ENCODE measurements around the gene EPB41L4A. TPM values are rescaled to one million over a fixed set of nuclear protein-coding genes. Genes with fewer than 3 reads are reported as not detected.
A peak's percentile ranks its signal among the peaks of the same experiment; 100 is the strongest.

EPB41L4A gene
- polyA plus RNA-seq, 1 donor (not counting 4 experiments of a cell fraction or from before 2014, with no cell fraction given): 3.5 TPM

- Histone ChIP-seq H3K79me2 (ENCODE audit: control insufficient read depth, insufficient read depth, low read length) (no peaks in the 10 kb centered on the region), H3K4me3 (ENCODE audit: control insufficient read depth in 2 of 3, extremely low read depth in 1 of 3, insufficient read depth in 2 of 3, low read depth in 1 of 3, low read length in 3 of 3) (no peak overlapping the region), H3K9me3 (ENCODE audit: control insufficient read depth, low read depth, low read length) (no peaks in the 10 kb centered on the region), H3K4me1 (ENCODE audit: control insufficient read depth, extremely low read depth, insufficient read depth, low read length) (peaks cover 10% of the 10 kb centered on the region), H3K27me3 (ENCODE audit: control insufficient read depth, extremely low read depth, insufficient read depth, low read length) (no peaks in the 10 kb centered on the region), H3K4me2 (ENCODE audit: control insufficient read depth, extremely low read depth, insufficient read depth, low read depth, low read length) (no peak overlapping the region), H2AFZ (ENCODE audit: control insufficient read depth, low read length) (no peak overlapping the region), H3K36me3 (ENCODE audit: control insufficient read depth in 2 of 2, extremely low read depth in 1 of 2, insufficient read depth in 2 of 2, low read length in 2 of 2) (peaks cover 0 to 2% of the 10 kb centered on the region in 2 experiments), H4K20me1 (ENCODE audit: control insufficient read depth, extremely low read depth, insufficient read depth, low read length) (no peaks in the 10 kb centered on the region), H3K27ac (ENCODE audit: control insufficient read depth, insufficient read depth, low read length) (no peak overlapping the region), H3K9me1 (ENCODE audit: control insufficient read depth, extremely low read depth, insufficient read depth, low read length) (no peaks in the 10 kb centered on the region), H3K9ac (ENCODE audit: control insufficient read depth, extremely low read depth, insufficient read depth, low read length) (no peak overlapping the region)
- no peak for TF ChIP-seq EZH2 (IDR thresholded peaks at IDR 0.05; ENCODE audit: low read length)
- peak in 2 of 3 experiments; percentile 48 to 51 for TF ChIP-seq CTCF (optimal IDR thresholded peaks at IDR 0.05 in 1 of 3, IDR thresholded peaks at IDR 0.05 in 1 of 3, conservative IDR thresholded peaks at IDR 0.05 in 1 of 3; ENCODE audit: extremely low read depth in 1 of 3, insufficient read depth in 2 of 3, low read length in 3 of 3)
- no peak for FAIRE-seq
- dilution Hi-C loops (cut with MboI; ENCODE audit: extremely low pct_ligation_motif_present, low sequenced_read_pairs): no loop called here
- no peak for DNase-seq (ENCODE audit: low read depth, low spot score)
Measured at GRCh38 chr5:112186401-112186990, 232.6 kb downstream of the EPB41L4A start.

GRCh38 chr5:112183874-112184273, 235.2 kb downstream of the EPB41L4A start:
- H3K27me3 ChIP-seq (ENCODE audit: control insufficient read depth, extremely low read depth, insufficient read depth, low read length): no peaks in the 10 kb centered on the region
- no peaks in the 10 kb centered on the region for H4K20me1 ChIP-seq (ENCODE audit: control insufficient read depth, extremely low read depth, insufficient read depth, low read length)
- dilution Hi-C loops (cut with MboI; ENCODE audit: extremely low pct_ligation_motif_present, low sequenced_read_pairs): no loop called here
- H3K79me2 ChIP-seq (ENCODE audit: control insufficient read depth, insufficient read depth, low read length): no peaks in the 10 kb centered on the region
- no peaks in the 10 kb centered on the region for H3K9me3 ChIP-seq (ENCODE audit: control insufficient read depth, low read depth, low read length)
- TF ChIP-seq CTCF (optimal IDR thresholded peaks at IDR 0.05 in 1 of 3, IDR thresholded peaks at IDR 0.05 in 1 of 3, conservative IDR thresholded peaks at IDR 0.05 in 1 of 3; ENCODE audit: extremely low read depth in 1 of 3, insufficient read depth in 2 of 3, low read length in 3 of 3) (no peak), EZH2 (IDR thresholded peaks at IDR 0.05; ENCODE audit: low read length) (no peak)
- H3K9me1 ChIP-seq (ENCODE audit: control insufficient read depth, extremely low read depth, insufficient read depth, low read length): no peaks in the 10 kb centered on the region
- no peak overlapping the region for H3K4me2 ChIP-seq (ENCODE audit: control insufficient read depth, extremely low read depth, insufficient read depth, low read depth, low read length)
- DNase-seq (ENCODE audit: low read depth, low spot score) (no peak), FAIRE-seq (no peak)
- peaks cover 10% of the 10 kb centered on the region for H3K4me1 ChIP-seq (ENCODE audit: control insufficient read depth, extremely low read depth, insufficient read depth, low read length)
- H3K36me3 ChIP-seq (ENCODE audit: control insufficient read depth in 2 of 2, extremely low read depth in 1 of 2, insufficient read depth in 2 of 2, low read length in 2 of 2): peaks cover 0 to 2% of the 10 kb centered on the region in 2 experiments
- H3K4me3 ChIP-seq (ENCODE audit: control insufficient read depth in 2 of 3, extremely low read depth in 1 of 3, insufficient read depth in 2 of 3, low read depth in 1 of 3, low read length in 3 of 3): no peak overlapping the region
- no peak overlapping the region for H3K9ac ChIP-seq (ENCODE audit: control insufficient read depth, extremely low read depth, insufficient read depth, low read length)
- H2AFZ ChIP-seq (ENCODE audit: control insufficient read depth, low read length): no peak overlapping the region
- H3K27ac ChIP-seq (ENCODE audit: control insufficient read depth, insufficient read depth, low read length): peak overlapping the region; percentile 55

Data from keratinocyte (primary cell).